GM21367 (cell line): ENCODE measurements around the gene SVOPL.

Experiments
- ATAC-seq: cut with Tn5 transposase; IDR thresholded peaks from one replicate; pipeline ENCODE4 v1.9.1; 2021; ENCODE audit not compliant: unreplicated experiment

Gene SVOPL

DNA sequence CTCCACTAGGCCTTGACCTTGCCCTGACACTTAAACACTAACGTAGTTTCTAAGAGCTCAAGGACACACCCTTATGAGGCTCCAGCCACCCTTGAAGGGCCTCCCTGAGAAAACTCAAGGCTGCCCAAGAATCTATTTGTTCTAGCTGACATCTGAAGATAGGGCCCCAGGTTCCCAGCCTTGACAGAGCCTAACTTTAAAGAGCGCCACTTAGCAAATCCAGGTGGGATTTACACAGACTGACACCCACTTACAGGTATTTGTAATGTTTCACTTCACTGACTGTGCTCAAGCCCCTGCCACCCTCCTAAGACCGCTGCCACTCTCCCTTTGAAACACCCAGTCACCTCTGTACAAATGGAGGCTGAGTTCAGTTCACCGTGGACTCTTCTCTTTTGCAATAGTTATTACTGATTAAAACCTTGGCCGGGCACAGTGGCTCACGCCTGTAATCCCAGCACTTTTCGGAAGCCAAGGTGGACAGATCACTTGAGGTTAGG lies 90.4 kb downstream of the SVOPL start:
- no peak for ATAC-seq

- ATAC-seq, result peak; percentile 51
Observed at GRCh38 chr7:138608275-138608674, 92.9 kb downstream of the SVOPL start.

DNA sequence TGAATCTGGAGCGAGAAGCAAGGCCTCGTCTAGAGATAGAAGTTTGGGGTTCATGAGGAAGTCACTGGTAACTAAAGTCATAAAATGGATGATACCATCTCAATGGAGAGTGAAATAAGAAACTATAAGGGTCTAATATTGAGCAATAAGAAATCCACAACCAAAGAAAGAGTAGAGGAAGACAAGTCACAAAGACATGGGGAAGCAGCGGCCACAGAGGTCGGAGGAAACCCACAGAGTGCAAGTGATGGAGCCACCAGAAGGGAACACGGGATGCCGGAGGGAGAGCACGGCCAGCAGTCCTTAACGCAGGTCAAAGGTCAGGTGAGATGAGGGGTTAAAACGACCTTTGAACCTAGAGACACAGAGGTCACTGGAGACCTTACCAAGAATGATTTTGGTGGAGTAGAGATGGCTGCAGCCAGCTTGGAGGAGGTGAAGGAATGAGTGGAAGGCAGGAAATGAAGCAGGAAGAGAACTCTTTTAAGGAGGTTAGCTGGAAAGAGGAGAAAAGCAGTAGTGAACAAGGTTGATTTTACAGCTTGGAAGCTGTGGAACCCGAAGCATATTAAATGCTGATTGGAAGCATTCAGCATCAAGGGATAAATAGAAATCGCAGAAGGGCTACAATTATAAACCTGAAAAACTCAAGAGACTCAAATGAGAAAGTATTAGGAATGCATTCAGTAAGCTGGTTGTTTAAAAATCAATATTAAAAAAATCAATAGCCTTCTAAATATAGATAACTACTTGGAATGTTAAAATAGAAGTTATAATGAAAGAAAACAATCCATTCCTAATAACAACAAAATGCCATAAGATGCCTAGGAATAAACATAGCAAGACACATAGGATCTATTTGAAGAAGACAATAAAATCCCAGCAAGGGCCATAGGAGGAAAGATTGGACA lies 93.7 kb downstream of the SVOPL start:
- no peak for ATAC-seq

- no peak for ATAC-seq
Observed at GRCh38 chr7:138606236-138606635, 94.9 kb downstream of the SVOPL start.

DNA sequence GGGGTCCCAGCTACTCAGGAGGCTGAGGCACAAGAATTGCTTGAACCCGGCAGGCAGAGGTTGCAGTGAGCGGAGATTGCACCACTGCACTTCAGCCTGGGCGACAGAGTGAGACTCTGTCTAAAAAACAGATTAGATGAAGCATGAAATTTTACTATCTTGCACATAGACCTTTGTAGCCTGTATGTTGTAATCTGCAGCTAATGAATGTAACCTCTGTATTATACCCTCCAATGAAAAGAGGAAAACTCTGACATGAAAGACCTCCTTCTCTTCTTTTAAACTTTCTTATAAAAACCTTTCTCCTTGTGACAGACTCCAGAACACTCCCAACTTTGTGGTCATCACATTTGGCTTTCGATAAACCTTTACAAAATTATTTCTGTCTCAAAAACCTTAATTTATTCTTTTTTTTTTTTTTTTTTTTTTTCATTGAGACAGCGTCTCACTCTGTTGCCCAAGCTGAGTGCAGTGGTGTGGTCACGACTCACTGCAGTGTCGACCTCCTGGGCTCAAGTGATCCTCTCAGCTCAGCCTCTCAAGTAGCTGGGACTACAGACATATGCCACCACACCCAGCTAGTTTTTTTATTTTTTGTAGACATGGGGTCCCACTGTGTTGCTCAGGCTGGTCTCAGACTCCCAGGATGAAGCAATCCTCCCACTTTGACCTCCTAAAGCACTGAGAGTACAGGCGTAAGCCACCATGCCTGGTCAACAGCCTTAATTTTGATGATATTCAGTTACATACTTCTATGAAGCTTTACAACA lies 97.4 kb downstream of the SVOPL start:
- no peak for ATAC-seq

DNA sequence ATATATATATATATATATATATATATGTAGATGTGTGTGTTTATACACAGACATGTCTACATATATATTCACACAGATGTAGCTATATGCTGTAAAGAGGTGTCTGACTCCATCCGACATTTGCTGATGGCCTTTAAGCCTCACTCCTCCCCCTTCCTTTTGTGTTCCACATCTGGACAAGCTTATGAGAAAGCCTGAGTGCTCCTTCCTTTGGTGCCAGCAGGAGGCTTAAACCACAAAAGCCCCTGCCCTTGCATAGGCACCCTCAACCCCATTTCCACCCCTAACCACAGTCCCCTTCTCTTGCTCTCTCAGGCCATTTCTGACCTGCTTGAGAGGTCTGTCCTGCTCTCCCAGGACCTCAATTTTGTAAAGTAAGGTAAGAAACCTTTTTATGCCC lies 98.7 kb downstream of the SVOPL start:
- ATAC-seq, result no peak

- ATAC-seq, result no peak
Observed at GRCh38 chr7:138595454-138595853, 105.7 kb downstream of the SVOPL start.

- no peak for ATAC-seq
Observed at GRCh38 chr7:138590154-138590553, 111.0 kb downstream of the SVOPL start.

DNA sequence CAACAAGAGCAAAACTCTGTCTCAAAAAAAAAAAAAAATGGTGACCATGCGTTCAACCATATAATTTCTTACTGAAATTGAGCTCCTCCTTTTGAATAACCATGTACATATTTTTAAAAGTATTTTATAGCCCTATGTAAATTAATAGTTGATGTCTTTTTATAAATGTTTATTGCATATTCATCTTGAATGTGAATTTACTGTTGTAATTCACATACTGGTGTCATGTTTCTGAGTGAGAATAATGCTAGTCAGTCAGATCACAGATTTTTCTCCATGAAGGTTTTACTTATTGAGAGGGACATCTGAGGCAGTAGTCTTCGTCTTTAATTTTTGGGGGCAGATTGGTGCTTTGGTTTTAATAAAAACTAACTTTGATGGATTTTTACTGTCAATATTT lies 112.2 kb downstream of the SVOPL start:
- ATAC-seq, result no peak

GRCh38 chr7:138587485-138587884 lies 113.7 kb downstream of the SVOPL start:
- no peak for ATAC-seq

DNA sequence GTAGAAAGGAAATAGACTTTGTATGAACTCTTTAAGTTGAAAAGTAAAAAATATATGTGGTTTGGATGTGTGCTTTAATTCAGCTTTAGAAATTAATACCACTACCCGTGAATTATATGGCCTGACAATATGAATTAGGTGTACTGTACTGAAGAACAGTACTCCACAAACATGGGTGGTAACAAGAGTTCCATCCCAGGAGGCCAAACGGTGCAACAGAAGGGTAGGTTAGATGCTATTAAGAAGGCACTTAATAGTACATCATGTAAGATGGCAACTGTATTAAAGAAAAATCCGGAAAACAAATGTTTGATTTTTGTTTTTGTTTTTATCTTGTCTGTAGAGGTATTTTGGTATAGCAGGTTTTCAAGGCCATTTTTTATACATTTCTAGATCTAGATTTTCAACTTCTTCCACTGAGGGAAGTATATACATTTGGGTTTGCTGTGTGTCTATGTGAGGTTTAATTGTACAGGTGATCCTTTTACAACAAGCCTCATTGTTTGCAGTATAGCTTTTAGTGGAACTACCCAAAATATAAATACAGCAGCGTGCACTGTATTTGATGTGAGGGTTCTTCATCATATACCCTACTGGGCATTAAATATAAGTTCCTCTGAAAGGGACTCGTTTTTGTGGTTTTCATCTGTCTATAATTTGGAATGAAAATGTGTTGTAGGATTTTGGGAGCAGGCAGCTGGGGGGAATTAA lies 115.7 kb downstream of the SVOPL start:
- no peak for ATAC-seq

DNA sequence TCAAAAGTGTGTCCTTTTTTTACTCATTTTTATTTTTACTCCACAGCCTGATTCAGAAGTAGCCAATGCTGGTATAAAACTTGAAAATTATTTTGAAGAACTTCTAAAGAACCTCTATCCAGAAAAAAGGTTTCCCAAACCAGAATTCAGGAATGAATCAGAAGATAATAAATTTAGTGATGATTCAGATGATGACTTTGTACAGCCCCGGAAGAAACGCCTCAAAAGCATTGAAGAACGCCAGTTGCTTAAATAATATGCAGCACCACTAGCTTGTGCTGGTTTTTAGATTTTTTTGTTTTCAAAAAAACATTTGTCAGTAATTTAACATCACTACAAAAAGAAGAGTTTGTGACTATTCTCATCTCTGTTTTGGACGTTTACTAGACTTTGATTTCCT lies 116.5 kb downstream of the SVOPL start:
- ATAC-seq, result no peak

DNA sequence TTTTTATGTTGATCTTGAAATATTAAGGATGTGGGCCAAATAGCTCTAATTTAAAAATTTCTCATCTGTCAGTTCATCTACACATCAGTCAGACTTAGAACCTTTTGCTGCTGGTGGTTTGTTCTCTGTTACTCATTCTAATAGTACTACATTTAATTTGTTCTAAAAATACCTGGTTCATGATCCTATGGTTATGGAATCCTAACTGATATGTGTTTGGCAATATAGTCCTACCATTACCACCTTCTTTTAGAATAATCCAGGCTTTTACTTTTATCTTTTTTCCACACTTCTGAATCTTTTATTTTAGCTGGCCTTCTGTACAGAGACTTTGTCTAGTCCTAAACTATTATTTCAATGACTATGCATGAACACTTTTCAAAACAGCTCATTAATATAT lies 116.9 kb downstream of the SVOPL start:
- no peak for ATAC-seq

DNA sequence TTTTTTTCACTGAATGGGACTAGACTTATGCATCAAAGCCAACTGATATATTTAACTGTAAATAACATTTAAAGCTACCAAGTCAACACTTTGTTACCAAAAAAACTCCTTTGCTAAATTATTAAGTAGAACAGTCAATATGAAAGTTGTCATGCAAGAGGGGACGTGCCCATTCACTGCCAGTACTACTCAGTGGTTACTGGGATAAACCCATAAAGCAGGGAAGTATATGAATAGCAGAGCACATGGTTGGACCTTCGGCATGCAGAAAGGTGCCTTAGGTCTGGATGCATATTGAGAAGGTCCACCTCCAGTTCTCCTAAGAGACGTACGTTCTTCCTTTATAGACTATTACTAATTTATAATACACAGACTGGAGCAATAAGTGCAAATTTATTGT lies 120.1 kb downstream of the SVOPL start:
- no peak for ATAC-seq

DNA sequence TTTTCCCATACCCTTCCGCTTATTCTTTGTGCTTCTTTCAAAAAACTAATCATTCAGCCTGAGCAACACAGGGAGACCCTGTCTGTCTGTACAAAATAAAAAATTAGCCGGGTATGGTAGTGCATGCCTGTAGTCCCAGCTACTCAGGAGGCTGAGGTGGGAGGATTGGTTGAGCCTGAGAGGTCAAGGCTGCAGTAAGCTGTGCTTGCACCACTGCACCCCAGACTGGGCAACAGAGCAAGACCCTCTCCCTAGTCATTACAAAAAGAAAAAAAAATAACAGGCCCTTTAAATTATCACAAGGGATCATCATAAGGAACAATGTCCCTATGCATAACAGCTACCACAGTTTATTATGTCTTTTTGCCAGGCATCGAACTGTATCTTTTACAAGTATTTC lies 121.5 kb downstream of the SVOPL start:
- no peak for ATAC-seq

DNA sequence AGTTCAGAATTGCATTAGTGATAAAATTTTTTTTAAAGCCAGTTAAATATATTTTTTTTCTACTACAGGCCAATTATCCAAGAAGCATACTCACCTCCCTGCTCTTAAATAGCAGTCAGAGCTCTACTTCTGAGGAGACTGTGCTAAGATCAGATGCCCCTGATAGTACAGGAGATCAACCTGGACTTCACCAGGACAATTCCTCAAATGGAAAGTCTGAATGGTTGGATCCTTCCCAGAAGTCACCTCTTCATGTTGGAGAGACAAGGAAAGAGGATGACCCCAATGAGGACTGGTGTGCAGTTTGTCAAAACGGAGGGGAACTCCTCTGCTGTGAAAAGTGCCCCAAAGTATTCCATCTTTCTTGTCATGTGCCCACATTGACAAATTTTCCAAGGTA lies 122.0 kb downstream of the SVOPL start:
- ATAC-seq, result no peak

GRCh38 chr7:138575897-138576428 lies 125.2 kb downstream of the SVOPL start:
- no peak for ATAC-seq

DNA sequence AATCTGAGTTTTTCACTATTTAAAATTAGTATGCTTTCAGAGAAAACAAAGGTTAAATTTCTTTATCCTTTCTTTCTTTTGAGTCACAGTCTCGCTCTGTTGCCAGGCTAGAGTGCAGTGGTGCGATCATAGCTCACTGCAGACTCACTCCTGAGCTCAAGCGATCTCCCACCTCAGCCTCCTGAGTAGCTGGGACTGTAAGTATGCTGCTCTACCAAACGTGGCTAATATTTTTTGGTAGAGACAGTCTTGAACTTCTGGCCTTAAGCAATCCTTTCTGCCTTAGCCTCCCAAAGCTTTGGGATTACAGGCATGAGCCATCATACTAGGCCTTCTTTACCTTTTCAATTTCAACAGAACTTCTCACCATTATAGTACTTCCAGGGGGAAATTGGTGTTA lies 127.4 kb downstream of the SVOPL start:
- no peak for ATAC-seq

GRCh38 chr7:138570715-138571114 lies 130.4 kb downstream of the SVOPL start:
- ATAC-seq, result no peak

DNA sequence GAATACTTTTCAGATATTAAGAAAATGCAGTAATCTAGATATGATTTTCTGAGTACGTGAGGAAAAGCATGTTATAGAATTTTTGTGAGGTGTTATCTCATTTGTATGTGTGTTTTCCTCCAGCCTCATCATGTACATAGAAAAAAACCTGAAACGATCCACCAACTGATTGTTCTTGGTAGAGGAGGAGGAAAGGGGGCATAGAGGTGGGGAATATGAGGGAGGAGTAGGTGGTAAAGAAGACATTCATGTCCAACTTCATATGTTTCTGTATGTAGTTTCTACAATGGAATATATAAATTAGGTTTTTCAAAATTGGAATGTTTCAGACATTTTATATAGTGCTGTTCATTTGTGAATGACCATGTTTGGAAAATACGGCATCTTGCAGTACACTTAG lies 131.7 kb downstream of the SVOPL start:
- no peak for ATAC-seq

GRCh38 chr7:138568655-138569054 lies 132.5 kb downstream of the SVOPL start:
- no peak for ATAC-seq
